ENCODE data around the gene MUC15. TPM values are rescaled to one million over a fixed set of nuclear protein-coding genes. Genes with fewer than 3 reads are reported as not detected.
"Not testable (repeated sequence)": the region's sequence is repeated elsewhere in the genome, so short reads cannot be mapped to it uniquely, and the experiment has no call there.

Gene MUC15
- total and polyA plus RNA-seq, 3 donors from 2014 or later: 0.25 to 0.57 TPM; not detected in 1

- Histone ChIP-seq H3K36me3 (ENCODE audit: low read depth, missing control alignments) (no peaks in the 10 kb centered on the region), H3K4me1 (no peaks in the 10 kb centered on the region), H3K9me3 (no peaks in the 10 kb centered on the region), H3K27ac (no peak overlapping the region), H3K4me3 (no peak overlapping the region), H3K27me3 (no peaks in the 10 kb centered on the region)
- DNase-seq: no peak
- intact Hi-C loops (cut with DNase I; ENCODE audit: low total_unique reads): no loop called here
- TF ChIP-seq POLR2A (IDR thresholded peaks at IDR 0.05): no peak
- no peak for TF ChIP-seq CTCF (IDR thresholded peaks at IDR 0.05)
- WGBS, 2 donors: 79 to 85% methylated on average over 2 of the region's 2 CpGs
Observed at GRCh38 chr11:26599425-26599824, 27.4 kb upstream of the MUC15 start.

GRCh38 chr11:26597899-26598298 lies 25.8 kb upstream of the MUC15 start:
- intact Hi-C loops (cut with DNase I; ENCODE audit: low total_unique reads): no loop called here
- 82 to 89% methylated on average over 2 of the region's 2 CpGs for WGBS, 2 donors
- DNase-seq: no peak
- no peak overlapping the region for H3K4me3 ChIP-seq
- TF ChIP-seq POLR2A (IDR thresholded peaks at IDR 0.05) (no peak), CTCF (IDR thresholded peaks at IDR 0.05) (no peak)
- no peaks in the 10 kb centered on the region for H3K4me1 ChIP-seq
- no peaks in the 10 kb centered on the region for H3K27me3 ChIP-seq
- no peaks in the 10 kb centered on the region for H3K9me3 ChIP-seq
- no peak overlapping the region for H3K27ac ChIP-seq
- H3K36me3 ChIP-seq (ENCODE audit: low read depth, missing control alignments): no peaks in the 10 kb centered on the region

- H3K4me1 ChIP-seq; H3K9me3 ChIP-seq; intact Hi-C loops (cut with DNase I; ENCODE audit: low total_unique reads); H3K36me3 ChIP-seq (ENCODE audit: low read depth, missing control alignments); H3K4me3 ChIP-seq; H3K27ac ChIP-seq; H3K27me3 ChIP-seq; DNase-seq: not testable (repeated sequence)
- WGBS, 2 donors: 84 to 94% methylated on average over 20 of the region's 20 CpGs
Observed at GRCh38 chr11:26597049-26597689, 25.1 kb upstream of the MUC15 start.

GRCh38 chr11:26595207-26595865 lies 23.3 kb upstream of the MUC15 start:
- H3K9me3 ChIP-seq; intact Hi-C loops (cut with DNase I; ENCODE audit: low total_unique reads); H3K27ac ChIP-seq; H3K4me3 ChIP-seq; H3K36me3 ChIP-seq (ENCODE audit: low read depth, missing control alignments); H3K27me3 ChIP-seq; DNase-seq; H3K4me1 ChIP-seq: not testable (repeated sequence)
- WGBS, 2 donors: 68 to 69% methylated on average over 7 of the region's 7 CpGs

- intact Hi-C loops (cut with DNase I; ENCODE audit: low total_unique reads): no loop called here
- Histone ChIP-seq H3K27me3 (no peaks in the 10 kb centered on the region), H3K9me3 (no peaks in the 10 kb centered on the region), H3K4me1 (no peaks in the 10 kb centered on the region), H3K36me3 (ENCODE audit: low read depth, missing control alignments) (no peaks in the 10 kb centered on the region), H3K4me3 (no peak overlapping the region), H3K27ac (no peak overlapping the region)
- no peak for DNase-seq
- 78 to 93% methylated on average over 11 of the region's 11 CpGs for WGBS, 2 donors
- TF ChIP-seq POLR2A (IDR thresholded peaks at IDR 0.05) (no peak), CTCF (IDR thresholded peaks at IDR 0.05) (no peak)
Observed at GRCh38 chr11:26593691-26594090, 21.6 kb upstream of the MUC15 start.

- Histone ChIP-seq H3K9me3 (no peaks in the 10 kb centered on the region), H3K4me3 (no peak overlapping the region), H3K27ac (no peak overlapping the region), H3K36me3 (ENCODE audit: low read depth, missing control alignments) (no peaks in the 10 kb centered on the region), H3K27me3 (no peaks in the 10 kb centered on the region), H3K4me1 (no peaks in the 10 kb centered on the region)
- no peak for DNase-seq
- WGBS, 2 donors: 77 to 84% methylated on average over 2 of the region's 2 CpGs
- no peak for TF ChIP-seq CTCF (IDR thresholded peaks at IDR 0.05)
- no peak for TF ChIP-seq POLR2A (IDR thresholded peaks at IDR 0.05)
- intact Hi-C loops (cut with DNase I; ENCODE audit: low total_unique reads): no loop called here
Observed at GRCh38 chr11:26587073-26587472, 15.0 kb upstream of the MUC15 start.

Measured in testis (tissue), 3 donors.